Non-pigmented ciliary epithelial cell (primary cell): ENCODE measurements around the gene TSEN2.
"Not testable (repeated sequence)": the region's sequence is repeated elsewhere in the genome, so short reads cannot be mapped to it uniquely, and the experiment has no call there.

Source experiments
- DNase-seq: peaks from one replicate; pipeline ENCODE4 v3.0.0-alpha.2; 2010; ENCODE audit warnings: low read depth

TSEN2 gene

GRCh38 chr3:12484198-12484982, at the start of gene TSEN2:
TSS of gene TSEN2 (plus strand) at chr3:12484480. CDS start at chr3:12489801, 5,321 bp downstream.
- peak; percentile 68 for DNase-seq

GRCh38 chr3:12436514-12437220, 47.6 kb upstream of the TSEN2 start:
- DNase-seq = no peak

- DNase-seq = no peak
Observed at GRCh38 chr3:12437221-12437605, 47.1 kb upstream of the TSEN2 start.

- no peak for DNase-seq
Observed at GRCh38 chr3:12437861-12438260, 46.4 kb upstream of the TSEN2 start.

DNA sequence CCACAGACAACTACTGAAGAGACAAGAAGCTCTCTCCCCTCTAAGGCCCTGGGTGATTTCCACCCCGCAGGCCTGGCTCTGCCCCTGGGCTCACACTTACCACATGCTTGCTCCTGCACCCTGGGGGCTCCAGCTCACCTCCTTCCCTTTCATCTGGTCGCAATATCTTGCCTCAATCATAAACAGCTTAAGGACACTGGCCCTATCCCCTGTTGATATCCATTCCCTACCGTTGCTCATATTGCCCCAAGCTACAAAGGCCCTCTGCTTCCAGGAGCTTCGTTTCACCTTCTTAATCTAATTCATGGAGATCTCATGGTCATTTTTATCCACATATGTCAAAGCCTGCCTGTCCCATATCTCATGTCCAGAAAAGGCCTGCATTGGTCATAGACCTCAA, 46.0 kb upstream of the TSEN2 start:
- no peak for DNase-seq

GRCh38 chr3:12439161-12439940, 44.9 kb upstream of the TSEN2 start:
- DNase-seq = no peak

GRCh38 chr3:12440927-12441714, 43.2 kb upstream of the TSEN2 start:
- no peak for DNase-seq

DNA sequence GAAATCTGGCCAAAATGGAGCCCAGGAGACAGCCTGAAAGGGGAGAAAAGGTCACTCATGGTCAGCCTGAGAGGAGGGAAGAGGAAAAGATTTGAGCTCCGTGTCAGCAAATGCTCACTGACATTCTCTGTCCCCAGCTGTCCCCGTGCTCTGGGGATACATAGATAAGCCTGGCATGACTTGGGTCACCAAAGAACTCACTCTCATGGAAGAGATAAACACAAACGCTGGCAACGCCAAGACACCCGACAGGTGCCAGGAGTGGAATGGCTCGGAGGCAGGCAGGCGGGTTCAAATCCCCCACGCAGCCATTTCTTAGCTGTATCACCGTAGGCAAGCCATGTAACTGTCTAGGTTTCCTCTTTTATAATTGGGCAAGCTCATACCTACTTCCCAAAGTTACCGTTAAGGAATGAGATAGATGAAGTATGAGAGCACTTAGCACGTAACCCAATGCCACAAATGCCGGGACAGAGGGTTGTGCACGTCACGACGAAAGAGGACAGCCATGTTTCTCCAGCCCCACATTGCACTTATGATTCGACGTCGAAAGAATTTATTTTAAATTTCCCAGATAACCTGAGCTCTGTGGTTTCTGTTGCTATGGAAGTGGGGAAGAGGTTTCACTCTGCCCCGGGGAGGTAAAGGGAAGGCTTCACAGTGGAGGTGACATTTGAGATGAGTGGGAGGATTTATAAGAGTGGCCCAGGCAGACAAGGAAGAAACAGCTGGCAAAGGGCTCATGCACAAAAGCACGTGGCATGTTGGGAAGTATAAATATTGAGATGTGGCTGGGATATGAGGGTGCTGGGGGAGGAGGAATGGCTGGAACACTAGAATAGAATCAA, 41.4 kb upstream of the TSEN2 start:
- no peak for DNase-seq

- DNase-seq = no peak
Observed at GRCh38 chr3:12443781-12444522, 40.3 kb upstream of the TSEN2 start.

DNA sequence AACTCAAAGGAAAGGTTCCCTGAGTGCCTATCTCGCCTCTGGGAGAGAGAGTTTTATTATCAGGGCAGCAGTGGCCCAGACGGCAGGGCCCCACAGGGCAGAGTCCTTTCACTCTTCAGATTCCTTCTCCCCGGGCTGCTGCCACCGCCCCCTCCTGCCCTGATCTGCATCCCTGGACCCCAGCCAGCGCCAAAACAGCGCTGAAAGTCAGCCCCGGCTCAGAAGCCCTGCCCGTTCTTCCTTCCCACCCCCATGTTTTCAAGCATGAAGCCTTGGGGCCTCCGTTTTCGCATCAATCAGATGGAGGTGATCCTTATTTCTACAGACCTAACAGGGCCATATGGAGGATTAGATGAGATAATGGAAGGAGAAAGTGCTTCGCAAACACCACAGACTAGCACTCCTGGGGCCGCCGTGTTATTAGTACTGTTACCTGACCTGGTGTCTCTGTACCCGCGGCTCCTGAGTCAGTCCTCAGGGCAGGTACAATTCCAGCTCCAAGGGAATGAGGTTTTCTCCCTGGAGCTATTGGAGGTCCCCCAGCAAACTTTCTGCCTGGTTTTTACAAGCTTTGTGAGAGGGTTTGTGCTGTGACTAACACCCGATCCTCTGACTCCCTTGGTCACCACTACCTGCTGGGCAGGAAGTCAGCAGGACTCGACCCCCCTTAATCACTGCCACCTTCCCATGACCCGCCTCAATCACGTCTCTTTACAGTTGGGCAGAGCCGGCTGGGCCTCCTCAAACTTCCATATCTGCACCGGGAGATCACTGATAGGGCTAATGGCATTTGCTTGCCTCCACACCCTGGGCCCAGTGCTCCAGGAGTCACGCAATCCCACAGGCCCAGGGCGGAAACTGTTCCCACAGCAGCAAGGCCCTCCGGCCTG, 39.5 kb upstream of the TSEN2 start:
- DNase-seq = no peak

- DNase-seq = no peak
Observed at GRCh38 chr3:12445523-12446240, 38.6 kb upstream of the TSEN2 start.

DNA sequence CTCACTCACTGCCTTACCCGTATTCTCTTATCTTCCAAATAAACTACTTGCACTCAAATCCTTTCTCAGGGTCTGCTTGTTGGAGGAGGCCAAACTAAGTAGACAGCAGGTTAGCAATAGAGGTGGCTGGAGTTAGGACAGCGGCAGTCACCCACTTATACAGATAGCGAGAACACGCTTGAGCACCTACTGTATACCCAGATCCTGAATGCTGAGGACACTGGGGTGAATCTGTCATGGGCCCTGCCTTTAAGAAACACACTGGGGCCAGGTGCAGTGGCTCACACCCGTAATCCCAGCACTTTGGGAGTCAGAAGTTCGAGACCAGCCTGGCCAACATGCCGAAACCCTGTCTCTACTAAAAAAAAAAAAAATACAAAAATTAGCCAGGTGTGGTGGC, 38.0 kb upstream of the TSEN2 start:
- no peak for DNase-seq

GRCh38 chr3:12447075-12447474, 37.2 kb upstream of the TSEN2 start:
- no peak for DNase-seq

DNA sequence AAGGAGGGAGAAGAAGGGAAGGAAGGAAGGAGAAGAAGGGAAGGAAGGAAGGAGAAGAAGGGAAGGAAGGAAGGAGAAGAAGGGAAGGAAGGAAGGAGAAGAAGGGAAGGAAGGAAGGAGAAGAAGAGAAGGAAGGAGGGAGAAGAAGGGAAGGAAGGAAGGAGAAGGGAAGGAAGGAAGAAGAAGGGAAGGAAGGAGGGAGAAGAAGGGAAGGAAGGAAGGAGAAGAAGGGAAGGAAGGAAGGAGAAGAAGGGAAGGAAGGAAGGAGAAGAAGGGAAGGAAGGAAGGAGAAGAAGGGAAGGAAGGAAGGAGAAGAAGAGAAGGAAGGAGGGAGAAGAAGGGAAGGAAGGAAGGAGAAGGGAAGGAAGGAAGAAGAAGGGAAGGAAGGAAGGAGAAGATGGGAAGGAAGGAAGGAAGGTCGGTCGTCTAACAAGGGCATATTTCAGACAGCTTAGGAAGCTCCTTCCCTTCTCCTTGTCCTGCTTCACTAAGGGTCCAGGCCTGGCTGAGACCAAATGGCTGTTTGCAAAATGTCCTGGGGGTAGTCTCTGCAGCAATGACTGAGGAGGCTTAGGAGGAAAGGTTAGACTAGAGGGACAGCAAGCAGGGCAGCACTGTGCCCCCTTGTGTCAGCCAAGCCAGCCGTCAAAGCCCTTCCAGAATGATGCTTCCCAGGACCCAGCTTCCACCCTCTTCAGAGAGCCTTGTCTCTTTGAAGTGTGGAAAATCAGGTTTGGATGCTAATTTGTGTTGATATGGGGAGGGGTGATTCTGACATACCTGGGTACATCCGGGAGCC, 35.7 kb upstream of the TSEN2 start:
- not testable (repeated sequence) for DNase-seq

GRCh38 chr3:12449889-12450682, 34.2 kb upstream of the TSEN2 start:
- no peak for DNase-seq

- DNase-seq = no peak
Observed at GRCh38 chr3:12451481-12451880, 32.8 kb upstream of the TSEN2 start.

GRCh38 chr3:12451960-12452359, 32.3 kb upstream of the TSEN2 start:
- no peak for DNase-seq
